Endothelial cell of umbilical vein (primary cell): ENCODE results near the gene NTSR1. TPM values are rescaled to one million over a fixed set of nuclear protein-coding genes. Genes with fewer than 3 reads are reported as not detected.
A peak's percentile ranks its signal among the peaks of the same experiment; 100 is the strongest.

Experiments
- BruUV-seq: library from RNA; stranded (reverse); fragments of 400-500 nt; replicated peaks from 2 replicates; lab custom pipeline; 2021; lab: Mats Ljungman, UMichigan
- CTCF ChIA-PET: fragments of 300-600, 350-600 bp; sonication (Branson Sonifier 250); formaldehyde crosslinking; loops from one replicate; lab custom pipeline; 2021; ENCODE audit warnings: antibody characterized with exemption, inconsistent platforms; lab: Charles Lee
- POLR2A ChIA-PET: fragments of 300-600, 350-600 bp; sonication (Branson Sonifier 250); formaldehyde crosslinking; loops from one replicate; lab custom pipeline; 2021; ENCODE audit warnings: antibody characterized with exemption, inconsistent platforms; lab: Charles Lee
- DNase-seq: peaks from one replicate; pipeline ENCODE4 v3.0.0-alpha.2; 2011; ENCODE audit warnings: low read depth, low spot score
- FAIRE-seq: peaks from 2 replicates; lab custom pipeline; 2011; peaks lifted over from hg19 to GRCh38; lab: Jason Lieb, UNC
- H2AFZ ChIP-seq: 2 replicates; pipeline ENCODE4 v1.6.0; 2012; ENCODE audit warnings: low read depth, low read length, control low read depth, inconsistent platforms
- H3K27ac ChIP-seq: 2 replicates; pipeline ENCODE4 v1.5.1; 2011; ENCODE audit warnings: low read depth, mild to moderate bottlenecking, control low read depth, low read length, moderate library complexity; ENCODE audit not compliant: insufficient read depth
- H3K27me3 ChIP-seq, 2 experiments: 2 replicates each; pipeline versions ENCODE4 v1.6.0 to v1.6.1; 2011; ENCODE audit warnings: low read length in 2 of 2, mixed read lengths in 1 of 2; ENCODE audit not compliant: control insufficient read depth in 2 of 2, insufficient read depth in 2 of 2
- H3K36me3 ChIP-seq, 2 experiments: 2 replicates in 1 of 2; 3 replicates in 1 of 2; pipeline ENCODE4 v1.5.1; 2011; ENCODE audit warnings: low read length in 2 of 2, mild to moderate bottlenecking in 1 of 2, moderate library complexity in 1 of 2; ENCODE audit not compliant: control insufficient read depth in 2 of 2, insufficient read depth in 2 of 2; ENCODE audit errors: extremely low read depth in 1 of 2
- H3K4me1 ChIP-seq: 3 replicates; pipeline ENCODE4 v1.5.1; 2011; ENCODE audit warnings: mild to moderate bottlenecking, low read length; ENCODE audit not compliant: control insufficient read depth, insufficient read depth; ENCODE audit errors: extremely low read depth
- H3K4me2 ChIP-seq: 2 replicates; pipeline ENCODE4 v1.6.1; 2011; ENCODE audit warnings: low read length, control low read depth, mixed read lengths; ENCODE audit not compliant: insufficient read depth
- H3K4me3 ChIP-seq, 3 experiments: fragments of 200-600 bp in 1 of 3; sonication (generic), shearing (Covaris generic) in 1 of 3; replicated peaks in 1 of 3; 2 replicates each; pipeline ENCODE4 v1.5.1; 2011 to 2016; ENCODE audit warnings: control low read depth in 3 of 3, low read length in 3 of 3, mild to moderate bottlenecking in 2 of 3, inconsistent platforms in 1 of 3, low read depth in 1 of 3, moderate library complexity in 1 of 3; ENCODE audit not compliant: insufficient read depth in 1 of 3
- H3K79me2 ChIP-seq: 2 replicates; pipeline ENCODE4 v1.6.0; 2012; ENCODE audit warnings: low read length, inconsistent platforms; ENCODE audit not compliant: control insufficient read depth, insufficient read depth
- H3K9ac ChIP-seq: replicated peaks from 2 replicates; pipeline ENCODE3; 2011; ENCODE audit warnings: low read length, control low read depth; ENCODE audit not compliant: insufficient read depth; ENCODE audit errors: extremely low read depth
- H3K9me1 ChIP-seq: replicated peaks from 3 replicates; pipeline ENCODE4 v1.6.0; 2011; ENCODE audit warnings: mild to moderate bottlenecking, low read length; ENCODE audit not compliant: control insufficient read depth, insufficient read depth; ENCODE audit errors: extremely low read depth
- H3K9me3 ChIP-seq: replicated peaks from 2 replicates; pipeline ENCODE4 v1.5.1; 2012; ENCODE audit warnings: low read length, inconsistent platforms; ENCODE audit not compliant: control insufficient read depth, insufficient read depth
- H4K20me1 ChIP-seq: replicated peaks from 2 replicates; pipeline ENCODE3; 2011; ENCODE audit warnings: mild to moderate bottlenecking, low read length; ENCODE audit not compliant: control insufficient read depth, insufficient read depth; ENCODE audit errors: extremely low read depth
- CTCF ChIP-seq, 2 donors: IDR thresholded peaks; 1 replicate in 1 of 2; 2 replicates in 1 of 2; pipeline ENCODE4 v1.5.1; 2011; ENCODE audit warnings: low read length in 2 of 2, mild to moderate bottlenecking in 2 of 2, moderate library complexity in 2 of 2, control low read depth in 1 of 2, inconsistent platforms in 1 of 2, low read depth in 1 of 2; ENCODE audit not compliant: insufficient read depth in 1 of 2; ENCODE audit errors: extremely low read depth in 1 of 2
- EZH2 ChIP-seq: IDR thresholded peaks from 2 replicates; pipeline ENCODE4 v1.6.1; 2012; ENCODE audit warnings: borderline replicate concordance, low read depth, mild to moderate bottlenecking, moderate library complexity, low read length, inconsistent platforms; ENCODE audit not compliant: severe bottlenecking
- FOS ChIP-seq: IDR thresholded peaks from 2 replicates; pipeline ENCODE4 v1.6.1; 2011; ENCODE audit warnings: mild to moderate bottlenecking, low read length, moderate library complexity, borderline replicate concordance; ENCODE audit not compliant: insufficient read depth
- GATA2 ChIP-seq: IDR thresholded peaks from 2 replicates; pipeline ENCODE4 v1.7.0; 2011; ENCODE audit warnings: low read depth, mild to moderate bottlenecking, moderate library complexity, mixed read lengths, low read length; ENCODE audit not compliant: insufficient read length, insufficient read depth
- JUN ChIP-seq: IDR thresholded peaks from 2 replicates; pipeline ENCODE4 v1.6.1; 2011; ENCODE audit warnings: borderline replicate concordance, low read depth; ENCODE audit not compliant: insufficient read length, insufficient read depth
- MAX ChIP-seq: IDR thresholded peaks from 2 replicates; pipeline ENCODE4 v1.6.1; 2011; ENCODE audit not compliant: insufficient read depth, insufficient read length
- MYC ChIP-seq: IDR thresholded peaks from one replicate; pipeline ENCODE4 v1.6.1; 2011; ENCODE audit warnings: mild to moderate bottlenecking, low read depth, low read length
- POLR2A ChIP-seq: IDR thresholded peaks from 2 replicates; pipeline ENCODE4 v1.6.1; 2012; ENCODE audit warnings: low read depth, mild to moderate bottlenecking, control low read depth, low read length
- POLR2AphosphoS5 ChIP-seq: IDR thresholded peaks from 2 replicates; pipeline ENCODE4 v1.6.1; 2012; ENCODE audit warnings: low read depth, mild to moderate bottlenecking, control low read depth, low read length, moderate library complexity; ENCODE audit not compliant: insufficient read depth
- dilution Hi-C: fragments of 300-500 bp; cut with MboI; formaldehyde crosslinking; loops from one replicate; pipeline ENCODE4 v1.15.0; 2019; ENCODE audit warnings: low sequenced_read_pairs; ENCODE audit not compliant: extremely low pct_ligation_motif_present
- intact Hi-C: fragments of 100-400 bp; cut with micrococcal nuclease; formaldehyde crosslinking; loops from one replicate; pipeline ENCODE4 v1.10.0; 2022
- polyA plus RNA-seq, 4 experiments: library from polyadenylated mRNA; depleted of rRNA in 3 of 4; stranded (reverse) in 3 of 4; unstranded in 1 of 4; fragments of >200 nt; gene quantifications; 2 replicates each; pipeline versions ENCODE4 v1.2.1 to v1.2.3, GENCODE V29; 2011 to 2012; ENCODE audit warnings: missing spikeins in 1 of 4
- total RNA-seq: library from RNA; stranded (reverse); gene quantifications from 2 replicates; pipeline ENCODE4 v1.2.3, GENCODE V29; 2021

NTSR1 gene
- total and polyA plus RNA-seq, 2 donors (not counting 3 experiments of a cell fraction or from before 2014, with no cell fraction given): 0.14 to 2.1 TPM

GRCh38 chr20:62702895-62703852 is 5.5 kb upstream of the NTSR1 start:
- no peak overlapping the region for H3K4me3 ChIP-seq
- H3K4me1 ChIP-seq: peaks cover 26% of the 10 kb centered on the region
- POLR2A ChIA-PET: interaction anchor here (1.5 kb wide), 1 partner anchor 89 kb away, joined by 3 read pairs; no protein-coding TSS in a partner anchor
- TF ChIP-seq POLR2AphosphoS5 (peak; percentile 85), JUN (peak; percentile 95), MAX (no peak), GATA2 (peak; percentile 98), FOS (peak; percentile 98), MYC (no peak), POLR2A (peak; percentile 56), EZH2 (no peak), CTCF (IDR thresholded peaks at IDR 0.05; ENCODE audit: extremely low read depth in 1 of 2, insufficient read depth in 1 of 2, low read depth in 1 of 2, low read length in 2 of 2) (peak; percentile 41 to 49)
- CTCF ChIA-PET: interaction anchor here (0.6 to 3.3 kb wide), 19 partner anchors 9 to 105 kb away, joined by 3 to 98 read pairs (median 6); no protein-coding TSS in a partner anchor
- intact Hi-C loops (loop anchor here (1.0 to 2.0 kb wide), 4 partner anchors 14 to 88 kb away; no protein-coding TSS in a partner anchor), dilution Hi-C loops (no loop called here)
- H3K27ac ChIP-seq: peak overlapping the region; percentile 91
- H3K27me3 ChIP-seq: peaks cover 0 to 3% of the 10 kb centered on the region in 2 experiments
- FAIRE-seq: no peak
- no peaks in the 10 kb centered on the region for H3K36me3 ChIP-seq
- no peaks in the 10 kb centered on the region for H3K79me2 ChIP-seq
- peak overlapping the region; percentile 76 for H3K9ac ChIP-seq
- H3K9me1 ChIP-seq: no peaks in the 10 kb centered on the region
- no TSS peak for BruUV-seq
- DNase-seq: peak; percentile 92
- H3K9me3 ChIP-seq: no peaks in the 10 kb centered on the region
- no peak overlapping the region for H2AFZ ChIP-seq
- H3K4me2 ChIP-seq: peak overlapping the region; percentile 60
- no peaks in the 10 kb centered on the region for H4K20me1 ChIP-seq
